Suprapubic skin (tissue), 4 donors: ENCODE results near the gene NPBWR2. TPM values are rescaled to one million over a fixed set of nuclear protein-coding genes. Genes with fewer than 3 reads are reported as not detected.

Experiments
- DNase-seq, 2 donors: peaks; one replicate each; pipeline ENCODE4 v3.0.0-alpha.2; 2019; ENCODE audit warnings: low spot score in 2 of 2
- H3K27ac ChIP-seq: fragments of 200-600 bp; sonication (generic); one replicate; pipeline ENCODE4 v1.5.1; 2019
- H3K27me3 ChIP-seq: fragments of 200-600 bp; sonication (generic); one replicate; pipeline ENCODE4 v1.5.1; 2019
- H3K36me3 ChIP-seq: fragments of 200-600 bp; sonication (generic); one replicate; pipeline ENCODE4 v1.5.1; 2019
- H3K4me1 ChIP-seq: fragments of 200-600 bp; sonication (generic); one replicate; pipeline ENCODE4 v1.5.1; 2019
- H3K4me3 ChIP-seq: fragments of 200-600 bp; sonication (generic); one replicate; pipeline ENCODE4 v1.5.1; 2019; ENCODE audit warnings: mild to moderate bottlenecking
- H3K9me3 ChIP-seq: fragments of 200-600 bp; sonication (generic); one replicate; pipeline ENCODE4 v1.5.1; 2019
- EP300 ChIP-seq: sonication (generic); formaldehyde crosslinking; IDR thresholded peaks from one replicate; pipeline ENCODE4 v1.6.1; 2017; ENCODE audit warnings: antibody characterized with exemption
- POLR2A ChIP-seq, 2 donors: fragments of 450-650 bp; IDR thresholded peaks; one replicate each; pipeline ENCODE4 v1.6.1; 2017; ENCODE audit warnings: antibody characterized with exemption in 2 of 2, mild to moderate bottlenecking in 2 of 2, moderate library complexity in 2 of 2
- POLR2AphosphoS5 ChIP-seq, 3 donors: sonication (generic); formaldehyde crosslinking; IDR thresholded peaks; one replicate each; pipeline ENCODE4 v1.6.1; 2017; ENCODE audit warnings: antibody characterized with exemption in 3 of 3
- WGBS: methylation state at CpG from one replicate; pipeline ENCODE4 v1.1.5; 2018; 5-methylcytosine and 5-hydroxymethylcytosine counted together
- total RNA-seq, 4 donors: library from RNA; depleted of rRNA; stranded (reverse); fragments of >200 nt; gene quantifications; one replicate each; pipeline ENCODE4 v1.1.0, GENCODE V29; 2016
- TF ChIP-seq, protein P1 (sequence below), 2 donors: fragments of 200-600 bp in 1 of 2; fragments of 450-650 bp in 1 of 2; sonication (generic) in 1 of 2; IDR thresholded peaks; one replicate each; pipeline ENCODE4 v1.5.1; 2016 to 2019; ENCODE audit warnings: antibody characterized with exemption in 2 of 2, mild to moderate bottlenecking in 1 of 2, moderate library complexity in 1 of 2

NPBWR2 gene
- total RNA-seq, 4 donors from 2014 or later: not detected

- no peaks in the 10 kb centered on the region for H3K4me1 ChIP-seq
- 94% methylated on average over 26 of the region's 26 CpGs for WGBS
- H3K4me3 ChIP-seq: no peak overlapping the region
- H3K27ac ChIP-seq: no peak overlapping the region
- H3K27me3 ChIP-seq: peaks cover 47% of the 10 kb centered on the region
- TF ChIP-seq POLR2A (IDR thresholded peaks at IDR 0.05) (no peak), EP300 (no peak), POLR2AphosphoS5 (IDR thresholded peaks at IDR 0.05) (no peak)
- TF ChIP-seq, protein P1, sequence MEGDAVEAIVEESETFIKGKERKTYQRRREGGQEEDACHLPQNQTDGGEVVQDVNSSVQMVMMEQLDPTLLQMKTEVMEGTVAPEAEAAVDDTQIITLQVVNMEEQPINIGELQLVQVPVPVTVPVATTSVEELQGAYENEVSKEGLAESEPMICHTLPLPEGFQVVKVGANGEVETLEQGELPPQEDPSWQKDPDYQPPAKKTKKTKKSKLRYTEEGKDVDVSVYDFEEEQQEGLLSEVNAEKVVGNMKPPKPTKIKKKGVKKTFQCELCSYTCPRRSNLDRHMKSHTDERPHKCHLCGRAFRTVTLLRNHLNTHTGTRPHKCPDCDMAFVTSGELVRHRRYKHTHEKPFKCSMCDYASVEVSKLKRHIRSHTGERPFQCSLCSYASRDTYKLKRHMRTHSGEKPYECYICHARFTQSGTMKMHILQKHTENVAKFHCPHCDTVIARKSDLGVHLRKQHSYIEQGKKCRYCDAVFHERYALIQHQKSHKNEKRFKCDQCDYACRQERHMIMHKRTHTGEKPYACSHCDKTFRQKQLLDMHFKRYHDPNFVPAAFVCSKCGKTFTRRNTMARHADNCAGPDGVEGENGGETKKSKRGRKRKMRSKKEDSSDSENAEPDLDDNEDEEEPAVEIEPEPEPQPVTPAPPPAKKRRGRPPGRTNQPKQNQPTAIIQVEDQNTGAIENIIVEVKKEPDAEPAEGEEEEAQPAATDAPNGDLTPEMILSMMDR (IDR thresholded peaks at IDR 0.05): no peak
- H3K36me3 ChIP-seq: no peaks in the 10 kb centered on the region
- peak; percentile 31 to 34 for DNase-seq
- peaks cover 5% of the 10 kb centered on the region for H3K9me3 ChIP-seq
Observed at GRCh38 chr20:64149809-64150560, 42.6 kb upstream of the NPBWR2 start.

GRCh38 chr20:64149141-64149540 is 41.8 kb upstream of the NPBWR2 start:
- WGBS: 95% methylated on average over 7 of the region's 7 CpGs
- TF ChIP-seq EP300 (no peak), POLR2AphosphoS5 (IDR thresholded peaks at IDR 0.05) (no peak)
- TF ChIP-seq, protein P1 (IDR thresholded peaks at IDR 0.05): no peak

DNA sequence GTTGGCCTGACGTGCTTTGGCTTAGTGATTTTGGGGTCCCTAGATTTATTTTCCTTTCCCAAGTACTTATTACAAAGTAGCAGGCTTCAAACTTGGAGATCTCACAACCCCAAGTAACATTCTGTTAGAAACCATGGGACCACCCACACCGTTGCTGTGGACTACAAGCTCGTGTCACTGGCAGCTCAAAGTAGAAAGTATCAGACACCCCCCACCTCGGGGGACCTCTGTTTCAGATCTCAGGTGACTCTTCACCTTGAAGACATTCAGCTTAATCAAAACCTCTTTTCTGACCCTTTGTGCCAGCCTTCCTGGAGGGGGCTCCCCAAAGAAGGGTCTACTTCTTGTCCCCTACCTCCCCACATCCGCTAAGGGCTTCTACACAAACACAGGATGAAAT is 41.2 kb upstream of the NPBWR2 start:
- WGBS: 81% methylated on average over 5 of the region's 5 CpGs

More at GRCh38 chr20:64149141-64149540, 41.8 kb upstream of the NPBWR2 start:
- no peaks in the 10 kb centered on the region for H3K4me1 ChIP-seq
- H3K27me3 ChIP-seq: peaks cover 39% of the 10 kb centered on the region
- no peak overlapping the region for H3K27ac ChIP-seq
- DNase-seq: peak; percentile 50 to 69
- H3K9me3 ChIP-seq: peaks cover 5% of the 10 kb centered on the region
- no peaks in the 10 kb centered on the region for H3K36me3 ChIP-seq
- no peak overlapping the region for H3K4me3 ChIP-seq

DNA sequence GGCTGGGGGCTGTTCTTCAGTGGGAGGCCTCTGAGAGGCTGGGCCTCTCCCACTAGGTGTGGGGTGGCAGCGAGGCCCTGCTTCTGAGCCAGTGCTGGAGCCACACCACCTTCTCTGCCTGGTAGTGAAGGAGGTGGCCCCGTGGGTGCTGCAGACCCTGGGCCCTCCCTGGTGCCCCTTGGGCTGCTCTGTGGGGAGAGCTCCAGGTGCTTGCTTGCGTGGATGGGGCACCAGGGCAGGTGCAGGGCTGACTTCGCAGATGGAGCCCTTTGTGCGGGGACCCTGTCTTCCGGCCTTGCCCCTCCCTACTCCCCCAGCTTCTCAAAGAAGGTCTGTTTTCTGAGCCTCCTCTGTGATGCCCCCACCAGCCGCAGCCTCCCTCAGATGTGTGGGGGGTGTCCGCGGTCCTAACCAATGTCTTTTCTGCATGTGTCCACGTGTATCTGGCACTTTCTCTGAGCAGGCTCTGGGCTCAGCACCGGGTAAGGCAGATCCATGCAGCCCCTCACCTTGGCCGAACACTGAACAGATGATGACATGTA is 39.6 kb upstream of the NPBWR2 start:
- Histone ChIP-seq H3K27me3 (peaks cover 36% of the 10 kb centered on the region), H3K9me3 (peaks cover 5% of the 10 kb centered on the region), H3K27ac (no peak overlapping the region), H3K4me3 (no peak overlapping the region), H3K4me1 (no peaks in the 10 kb centered on the region), H3K36me3 (no peaks in the 10 kb centered on the region)
- TF ChIP-seq, protein P1 (IDR thresholded peaks at IDR 0.05): no peak
- TF ChIP-seq EP300 (no peak), POLR2AphosphoS5 (IDR thresholded peaks at IDR 0.05) (no peak), POLR2A (IDR thresholded peaks at IDR 0.05) (no peak)
- WGBS: 78% methylated on average over 9 of the region's 12 CpGs
- peak; percentile 43 to 74 for DNase-seq

More for the DNA sequence above, 41.2 kb upstream of the NPBWR2 start:
- no peaks in the 10 kb centered on the region for H3K4me1 ChIP-seq
- peaks cover 34% of the 10 kb centered on the region for H3K27me3 ChIP-seq
- no peak overlapping the region for H3K27ac ChIP-seq
- H3K36me3 ChIP-seq: no peaks in the 10 kb centered on the region
- H3K4me3 ChIP-seq: no peak overlapping the region
- TF ChIP-seq, protein P1 (IDR thresholded peaks at IDR 0.05): no peak
- TF ChIP-seq POLR2AphosphoS5 (IDR thresholded peaks at IDR 0.05): no peak
- no peak for TF ChIP-seq EP300
- TF ChIP-seq POLR2A (IDR thresholded peaks at IDR 0.05): no peak
- peaks cover 5% of the 10 kb centered on the region for H3K9me3 ChIP-seq
- DNase-seq: peak; percentile 16 to 50

DNA sequence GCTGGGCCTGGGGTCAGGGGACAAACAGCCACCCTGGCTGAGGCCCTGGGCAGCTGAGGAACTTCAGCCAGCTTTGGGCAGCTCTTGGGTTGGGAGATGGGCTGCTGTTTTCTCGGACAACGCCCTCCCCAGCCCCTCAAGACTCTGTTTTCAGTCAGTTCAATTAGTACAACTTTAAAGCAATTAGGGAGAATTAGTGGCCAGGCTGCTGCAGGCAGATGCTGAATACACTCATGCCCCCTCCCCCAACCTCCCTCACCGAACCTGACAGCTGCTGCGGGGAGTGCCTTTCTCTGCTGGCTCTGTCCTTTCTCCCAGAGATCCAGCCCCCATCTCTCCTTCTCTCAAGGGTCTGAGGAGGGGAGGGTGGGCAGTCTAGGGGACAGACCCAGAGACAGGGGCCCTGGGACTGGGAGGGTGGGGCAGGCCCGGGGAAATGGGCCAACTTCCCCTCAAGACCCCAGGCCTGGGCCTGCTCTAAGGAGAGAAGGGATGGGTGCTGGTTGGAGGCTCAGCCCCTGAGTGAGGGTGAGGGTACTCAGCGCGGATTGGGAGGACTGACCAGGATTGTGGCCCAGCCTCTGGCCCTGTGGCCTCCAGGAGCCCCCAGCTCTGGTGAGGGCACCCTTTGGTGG is 39.1 kb upstream of the NPBWR2 start:
- DNase-seq: peak in 1 of 2 donors; percentile 31

More for the DNA sequence above, 39.1 kb upstream of the NPBWR2 start:
- TF ChIP-seq POLR2A (IDR thresholded peaks at IDR 0.05) (no peak), POLR2AphosphoS5 (IDR thresholded peaks at IDR 0.05) (no peak), EP300 (no peak)
- TF ChIP-seq, protein P1 (IDR thresholded peaks at IDR 0.05): no peak
- H3K36me3 ChIP-seq: no peaks in the 10 kb centered on the region
- no peak overlapping the region for H3K27ac ChIP-seq
- no peak overlapping the region for H3K4me3 ChIP-seq
- 77% methylated on average over 5 of the region's 7 CpGs for WGBS
- no peaks in the 10 kb centered on the region for H3K4me1 ChIP-seq
- H3K27me3 ChIP-seq: peaks cover 42% of the 10 kb centered on the region
- peaks cover 5% of the 10 kb centered on the region for H3K9me3 ChIP-seq
